Measurements from ENCODE around the gene RBSN.

- TF ChIP-seq CTCF (IDR thresholded peaks at IDR 0.05) (no peak), POLR2A (IDR thresholded peaks at IDR 0.05) (no peak), POLR2AphosphoS5 (IDR thresholded peaks at IDR 0.05; ENCODE audit: insufficient read depth in 1 of 2, low read depth in 1 of 2) (no peak)
Measured at GRCh38 chr3:15113471-15113870, 14.5 kb upstream of the RBSN start.

All from vagina (tissue), 2 donors.